Measurements from ENCODE around the gene ARID1B.

Gene ARID1B

GRCh38 chr6:157063176-157063905 is 286.2 kb downstream of the ARID1B start:
- Histone ChIP-seq H3K27me3 (ENCODE audit: insufficient read depth, low read length) (no peaks in the 10 kb centered on the region), H3K4me3 (ENCODE audit: low read length) (no peak overlapping the region), H3K36me3 (ENCODE audit: insufficient read depth, low read length) (no peaks in the 10 kb centered on the region), H3K27ac (ENCODE audit: low read depth, low read length) (no peak overlapping the region), H3K9me3 (ENCODE audit: insufficient read depth, low read depth, low read length) (no peaks in the 10 kb centered on the region), H3K4me1 (ENCODE audit: insufficient read depth, low read length) (peaks cover 52% of the 10 kb centered on the region), H3K9ac (ENCODE audit: low read depth, low read length) (no peak overlapping the region)
- 94% methylated on average over 2 of the region's 2 CpGs for WGBS

GRCh38 chr6:157063923-157064322 is 286.7 kb downstream of the ARID1B start:
- no peak overlapping the region for H3K4me3 ChIP-seq (ENCODE audit: low read length)
- 95% methylated on average over 5 of the region's 5 CpGs for WGBS
- H3K36me3 ChIP-seq (ENCODE audit: insufficient read depth, low read length), result no peaks in the 10 kb centered on the region
- no peaks in the 10 kb centered on the region for H3K27me3 ChIP-seq (ENCODE audit: insufficient read depth, low read length)
- H3K4me1 ChIP-seq (ENCODE audit: insufficient read depth, low read length), result peaks cover 53% of the 10 kb centered on the region
- H3K9ac ChIP-seq (ENCODE audit: low read depth, low read length), result no peak overlapping the region
- H3K27ac ChIP-seq (ENCODE audit: low read depth, low read length), result no peak overlapping the region
- no peaks in the 10 kb centered on the region for H3K9me3 ChIP-seq (ENCODE audit: insufficient read depth, low read depth, low read length)

- H3K9ac ChIP-seq (ENCODE audit: low read depth, low read length), result no peak overlapping the region
- 90% methylated on average over 8 of the region's 8 CpGs for WGBS
- no peaks in the 10 kb centered on the region for H3K9me3 ChIP-seq (ENCODE audit: insufficient read depth, low read depth, low read length)
- no peak overlapping the region for H3K27ac ChIP-seq (ENCODE audit: low read depth, low read length)
- H3K4me1 ChIP-seq (ENCODE audit: insufficient read depth, low read length), result peaks cover 53% of the 10 kb centered on the region
- no peak overlapping the region for H3K4me3 ChIP-seq (ENCODE audit: low read length)
- H3K27me3 ChIP-seq (ENCODE audit: insufficient read depth, low read length), result no peaks in the 10 kb centered on the region
- H3K36me3 ChIP-seq (ENCODE audit: insufficient read depth, low read length), result no peaks in the 10 kb centered on the region
Observed at GRCh38 chr6:157064502-157064901, 287.3 kb downstream of the ARID1B start.

GRCh38 chr6:157065366-157065765 is 288.2 kb downstream of the ARID1B start:
- 99% methylated on average over 5 of the region's 5 CpGs for WGBS
- H3K4me1 ChIP-seq (ENCODE audit: insufficient read depth, low read length), result peaks cover 53% of the 10 kb centered on the region
- H3K36me3 ChIP-seq (ENCODE audit: insufficient read depth, low read length), result no peaks in the 10 kb centered on the region
- H3K27ac ChIP-seq (ENCODE audit: low read depth, low read length), result no peak overlapping the region
- no peak overlapping the region for H3K9ac ChIP-seq (ENCODE audit: low read depth, low read length)
- H3K27me3 ChIP-seq (ENCODE audit: insufficient read depth, low read length), result no peaks in the 10 kb centered on the region
- H3K9me3 ChIP-seq (ENCODE audit: insufficient read depth, low read depth, low read length), result no peaks in the 10 kb centered on the region
- H3K4me3 ChIP-seq (ENCODE audit: low read length), result no peak overlapping the region

GRCh38 chr6:157066781-157067491 is 289.8 kb downstream of the ARID1B start:
- Histone ChIP-seq H3K9ac (ENCODE audit: low read depth, low read length) (no peak overlapping the region), H3K4me1 (ENCODE audit: insufficient read depth, low read length) (peaks cover 59% of the 10 kb centered on the region), H3K9me3 (ENCODE audit: insufficient read depth, low read depth, low read length) (no peaks in the 10 kb centered on the region), H3K36me3 (ENCODE audit: insufficient read depth, low read length) (no peaks in the 10 kb centered on the region), H3K27ac (ENCODE audit: low read depth, low read length) (no peak overlapping the region), H3K27me3 (ENCODE audit: insufficient read depth, low read length) (no peaks in the 10 kb centered on the region), H3K4me3 (ENCODE audit: low read length) (no peak overlapping the region)
- 92% methylated on average over 6 of the region's 6 CpGs for WGBS

GRCh38 chr6:157067507-157067906 is 290.3 kb downstream of the ARID1B start:
- peaks cover 61% of the 10 kb centered on the region for H3K4me1 ChIP-seq (ENCODE audit: insufficient read depth, low read length)
- 95% methylated on average over 8 of the region's 8 CpGs for WGBS

DNA sequence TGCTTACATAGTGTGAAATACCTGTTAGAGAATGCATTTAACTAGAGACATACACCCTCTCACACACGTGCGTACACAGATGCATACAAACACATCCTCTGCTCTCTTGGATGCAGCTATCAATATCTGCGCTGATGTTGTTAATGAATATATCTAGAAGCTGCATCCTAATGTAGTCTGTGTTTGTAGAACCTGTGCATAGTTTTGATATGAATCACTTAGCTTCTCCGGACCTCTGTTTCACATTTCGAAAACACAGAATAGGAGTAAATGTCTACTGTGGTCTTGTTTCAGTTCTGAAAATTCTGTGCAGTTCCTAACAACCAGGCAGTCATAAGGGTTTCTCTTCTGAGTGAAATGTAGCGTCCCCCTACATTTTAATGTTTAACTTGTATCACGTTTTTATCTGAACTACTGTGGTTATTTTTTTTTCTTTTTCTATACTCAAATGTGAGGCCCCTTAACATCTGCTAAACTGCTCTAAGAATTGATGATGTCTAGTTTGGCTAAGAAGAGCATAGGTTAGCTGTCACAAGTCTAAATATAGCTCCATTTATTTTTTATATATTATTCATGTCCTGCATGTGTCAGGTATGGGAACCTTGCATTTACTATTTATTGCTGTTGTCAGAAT is 291.6 kb downstream of the ARID1B start:
- Histone ChIP-seq H3K27ac (ENCODE audit: low read depth, low read length) (no peak overlapping the region; the same call in 1 of the 2 replicates), H3K9me3 (ENCODE audit: insufficient read depth, low read depth, low read length) (no peaks in the 10 kb centered on the region), H3K4me1 (ENCODE audit: insufficient read depth, low read length) (peaks cover 50% of the 10 kb centered on the region), H3K9ac (ENCODE audit: low read depth, low read length) (no peak overlapping the region), H3K36me3 (ENCODE audit: insufficient read depth, low read length) (no peaks in the 10 kb centered on the region), H3K4me3 (ENCODE audit: low read length) (no peak overlapping the region), H3K27me3 (ENCODE audit: insufficient read depth, low read length) (no peaks in the 10 kb centered on the region)
- WGBS, result 87% methylated on average over 6 of the region's 7 CpGs

More at GRCh38 chr6:157067507-157067906, 290.3 kb downstream of the ARID1B start:
- Histone ChIP-seq H3K27me3 (ENCODE audit: insufficient read depth, low read length) (no peaks in the 10 kb centered on the region), H3K9ac (ENCODE audit: low read depth, low read length) (no peak overlapping the region), H3K4me3 (ENCODE audit: low read length) (no peak overlapping the region), H3K27ac (ENCODE audit: low read depth, low read length) (no peak overlapping the region), H3K9me3 (ENCODE audit: insufficient read depth, low read depth, low read length) (no peaks in the 10 kb centered on the region), H3K36me3 (ENCODE audit: insufficient read depth, low read length) (no peaks in the 10 kb centered on the region)

GRCh38 chr6:157069585-157069984 is 292.4 kb downstream of the ARID1B start:
- Histone ChIP-seq H3K36me3 (ENCODE audit: insufficient read depth, low read length) (no peaks in the 10 kb centered on the region), H3K27ac (ENCODE audit: low read depth, low read length) (no peak overlapping the region; the same call in 1 of the 2 replicates), H3K9ac (ENCODE audit: low read depth, low read length) (no peak overlapping the region), H3K4me1 (ENCODE audit: insufficient read depth, low read length) (peaks cover 48% of the 10 kb centered on the region), H3K9me3 (ENCODE audit: insufficient read depth, low read depth, low read length) (no peaks in the 10 kb centered on the region), H3K27me3 (ENCODE audit: insufficient read depth, low read length) (no peaks in the 10 kb centered on the region), H3K4me3 (ENCODE audit: low read length) (no peak overlapping the region)
- WGBS, result 90% methylated on average over 4 of the region's 5 CpGs

DNA sequence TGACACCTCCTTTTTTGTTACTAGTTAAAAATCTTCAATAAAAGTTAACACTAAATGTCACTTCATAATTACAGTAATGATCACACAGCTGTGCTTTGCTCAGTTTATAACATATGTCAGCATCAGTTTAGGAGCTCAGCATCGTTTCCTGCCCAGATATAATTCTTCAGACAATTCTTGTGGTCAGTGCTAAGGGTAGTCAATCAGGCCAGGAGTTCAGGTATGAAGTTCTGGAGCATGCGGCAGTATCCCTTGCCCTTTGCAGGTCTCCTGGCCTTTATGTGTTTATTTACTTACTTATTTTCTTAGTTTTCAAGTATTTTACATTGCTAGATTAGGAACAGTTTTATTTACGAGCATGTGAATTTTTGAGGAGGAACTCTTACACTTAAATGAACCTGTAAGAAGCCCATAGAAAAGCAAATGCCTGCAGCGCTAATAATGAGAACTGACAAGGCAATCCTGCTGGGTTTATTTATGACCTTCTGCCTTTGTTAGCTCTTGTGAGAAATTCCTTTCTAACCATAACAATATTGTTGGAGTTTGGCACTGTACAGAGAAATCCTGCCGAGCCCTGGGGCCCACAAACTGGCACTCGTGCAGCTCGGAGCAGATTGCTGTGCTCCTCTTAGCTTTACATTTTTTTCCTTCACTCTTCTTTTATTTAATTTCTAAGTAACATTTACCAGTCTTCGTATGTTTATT is 293.4 kb downstream of the ARID1B start:
- WGBS, result 70% methylated on average over 7 of the region's 8 CpGs

DNA sequence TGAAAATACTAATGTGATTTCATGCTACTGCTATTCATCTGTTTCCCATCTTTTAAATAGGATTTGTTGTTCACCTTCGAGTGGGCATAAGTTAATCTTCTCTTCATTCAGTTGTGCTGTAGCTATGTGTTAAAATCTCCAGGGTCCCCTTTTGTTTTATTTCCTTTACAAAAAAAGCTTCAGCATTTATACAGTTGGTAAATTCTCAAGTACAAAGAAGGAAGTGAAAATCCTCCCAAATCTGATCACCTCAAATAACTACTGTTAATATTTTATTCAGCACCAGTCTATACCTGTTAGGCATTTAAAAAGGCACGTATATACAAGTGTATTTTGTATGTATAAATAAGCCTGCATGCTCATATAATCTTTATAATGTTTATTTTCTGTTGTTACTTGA is 294.9 kb downstream of the ARID1B start:
- Histone ChIP-seq H3K9me3 (ENCODE audit: insufficient read depth, low read depth, low read length) (no peaks in the 10 kb centered on the region), H3K4me3 (ENCODE audit: low read length) (no peak overlapping the region), H3K4me1 (ENCODE audit: insufficient read depth, low read length) (peaks cover 47% of the 10 kb centered on the region), H3K27ac (ENCODE audit: low read depth, low read length) (no peak overlapping the region), H3K27me3 (ENCODE audit: insufficient read depth, low read length) (no peaks in the 10 kb centered on the region), H3K36me3 (ENCODE audit: insufficient read depth, low read length) (no peaks in the 10 kb centered on the region), H3K9ac (ENCODE audit: low read depth, low read length) (no peak overlapping the region)
- WGBS, result no CpG with 5 or more reads among the region's 2 CpGs

More for the DNA sequence above, 293.4 kb downstream of the ARID1B start:
- Histone ChIP-seq H3K4me1 (ENCODE audit: insufficient read depth, low read length) (peaks cover 48% of the 10 kb centered on the region), H3K9ac (ENCODE audit: low read depth, low read length) (no peak overlapping the region), H3K27ac (ENCODE audit: low read depth, low read length) (peak overlapping the region; percentile 9; the same call in 1 of the 2 replicates), H3K4me3 (ENCODE audit: low read length) (no peak overlapping the region), H3K9me3 (ENCODE audit: insufficient read depth, low read depth, low read length) (no peaks in the 10 kb centered on the region), H3K27me3 (ENCODE audit: insufficient read depth, low read length) (no peaks in the 10 kb centered on the region), H3K36me3 (ENCODE audit: insufficient read depth, low read length) (no peaks in the 10 kb centered on the region)

- Histone ChIP-seq H3K9ac (ENCODE audit: low read depth, low read length) (no peak overlapping the region), H3K36me3 (ENCODE audit: insufficient read depth, low read length) (no peaks in the 10 kb centered on the region), H3K9me3 (ENCODE audit: insufficient read depth, low read depth, low read length) (no peaks in the 10 kb centered on the region), H3K27me3 (ENCODE audit: insufficient read depth, low read length) (no peaks in the 10 kb centered on the region), H3K4me3 (ENCODE audit: low read length) (no peak overlapping the region), H3K4me1 (ENCODE audit: insufficient read depth, low read length) (peaks cover 55% of the 10 kb centered on the region), H3K27ac (ENCODE audit: low read depth, low read length) (no peak overlapping the region)
- WGBS, result 92% methylated on average over 4 of the region's 4 CpGs
Observed at GRCh38 chr6:157073596-157073995, 296.4 kb downstream of the ARID1B start.

Data from HUES64 (cell line).